HG03025 (cell line): ENCODE results near the gene MMP25.

Experiments
- ATAC-seq: cut with Tn5 transposase; IDR thresholded peaks from one replicate; pipeline ENCODE4 v1.9.1; 2021; ENCODE audit warnings: mild to moderate bottlenecking, moderate library complexity; ENCODE audit not compliant: unreplicated experiment, low FRiP score

Gene MMP25

GRCh38 chr16:3045758-3046640, at the start of gene MMP25:
MMP25 (plus strand) TSS chr16:3046561; CDS start chr16:3046918, 357 bp downstream.
- ATAC-seq = no peak

- no peak for ATAC-seq
These were observed 46.4 kb upstream of the MMP25 start for GRCh38 chr16:2999929-3000328.

GRCh38 chr16:3000540-3000939, 45.8 kb upstream of the MMP25 start:
- no peak for ATAC-seq

GRCh38 chr16:3001316-3001715, 45.0 kb upstream of the MMP25 start:
- ATAC-seq = no peak

GRCh38 chr16:3003582-3004270, 42.6 kb upstream of the MMP25 start:
- peak; percentile 92 for ATAC-seq

GRCh38 chr16:3004319-3004718, 42.0 kb upstream of the MMP25 start:
- ATAC-seq = peak; percentile 11

- ATAC-seq = no peak
These were observed 41.5 kb upstream of the MMP25 start for GRCh38 chr16:3004781-3005284.

- no peak for ATAC-seq
These were observed 39.1 kb upstream of the MMP25 start for GRCh38 chr16:3007059-3007956.

- ATAC-seq = no peak
These were observed 38.2 kb upstream of the MMP25 start for GRCh38 chr16:3007957-3008689.

GRCh38 chr16:3008690-3009037, 37.7 kb upstream of the MMP25 start:
- ATAC-seq = no peak

GRCh38 chr16:3009568-3010390, 36.6 kb upstream of the MMP25 start:
- no peak for ATAC-seq

- no peak for ATAC-seq
These were observed 35.9 kb upstream of the MMP25 start for GRCh38 chr16:3010510-3010909.

GRCh38 chr16:3012246-3012645, 34.1 kb upstream of the MMP25 start:
- no peak for ATAC-seq

GRCh38 chr16:3012828-3013420, 33.4 kb upstream of the MMP25 start, which contains the start of gene CLDN9:
CLDN9 (plus strand) TSS chr16:3012923; CDS start chr16:3013363, 440 bp downstream.
- ATAC-seq = no peak

GRCh38 chr16:3013491-3013951, 32.8 kb upstream of the MMP25 start:
- no peak for ATAC-seq

GRCh38 chr16:3013998-3014690, 32.2 kb upstream of the MMP25 start:
- no peak for ATAC-seq

GRCh38 chr16:3014971-3015370, 31.4 kb upstream of the MMP25 start:
- no peak for ATAC-seq
